Measurements from ENCODE around the gene CIDEA. TPM values are rescaled to one million over a fixed set of nuclear protein-coding genes. Genes with fewer than 3 reads are reported as not detected.

CIDEA gene
- total RNA-seq, 4 donors from 2014 or later, result not detected

GRCh38 chr18:12310762-12311161 lies 56.6 kb downstream of the CIDEA start:
- Histone ChIP-seq H3K4me3 (no peak overlapping the region), H3K36me3 (peaks cover 0 to 12% (median 0%) of the 10 kb centered on the region in 3 donors), H3K27me3 (no peaks in the 10 kb centered on the region), H3K9me3 (peaks cover 0 to 5% (median 0%) of the 10 kb centered on the region in 4 donors), H3K27ac (no peak overlapping the region), H3K4me1 (peaks cover 0 to 26% (median 7%) of the 10 kb centered on the region in 4 donors)
- DNase-seq, result no peak
- no peak for TF ChIP-seq POLR2A (IDR thresholded peaks at IDR 0.05)
- no peak for TF ChIP-seq CTCF (IDR thresholded peaks at IDR 0.05)

GRCh38 chr18:12312976-12313375 lies 58.8 kb downstream of the CIDEA start:
- DNase-seq, result no peak
- Histone ChIP-seq H3K4me3 (no peak overlapping the region), H3K4me1 (peaks cover 0 to 36% (median 7%) of the 10 kb centered on the region in 4 donors), H3K36me3 (peaks cover 0 to 12% (median 0%) of the 10 kb centered on the region in 3 donors), H3K9me3 (peaks cover 0 to 5% (median 0%) of the 10 kb centered on the region in 4 donors), H3K27me3 (no peaks in the 10 kb centered on the region), H3K27ac (no peak overlapping the region)
- no peak for TF ChIP-seq POLR2A (IDR thresholded peaks at IDR 0.05)
- TF ChIP-seq CTCF (IDR thresholded peaks at IDR 0.05), result no peak

- Histone ChIP-seq H3K27me3 (no peaks in the 10 kb centered on the region), H3K4me3 (no peak overlapping the region), H3K27ac (peak overlapping the region in 1 of 4 donors; percentile 70), H3K36me3 (peaks cover 0 to 12% (median 0%) of the 10 kb centered on the region in 3 donors), H3K9me3 (peaks cover 0 to 5% (median 0%) of the 10 kb centered on the region in 4 donors), H3K4me1 (peaks cover 0 to 40% (median 4%) of the 10 kb centered on the region in 4 donors)
- DNase-seq, result no peak
- no peak for TF ChIP-seq POLR2A (IDR thresholded peaks at IDR 0.05)
- no peak for TF ChIP-seq CTCF (IDR thresholded peaks at IDR 0.05)
Measured at GRCh38 chr18:12313530-12314245, 59.5 kb downstream of the CIDEA start.

- peaks cover 0 to 12% (median 0%) of the 10 kb centered on the region in 3 donors for H3K36me3 ChIP-seq
- H3K27me3 ChIP-seq, result no peaks in the 10 kb centered on the region
- no peak for DNase-seq
- TF ChIP-seq POLR2A (IDR thresholded peaks at IDR 0.05) (no peak), CTCF (IDR thresholded peaks at IDR 0.05) (no peak)
- H3K9me3 ChIP-seq, result peaks cover 0 to 5% (median 0%) of the 10 kb centered on the region in 4 donors
- peaks cover 0 to 42% (median under 1%) of the 10 kb centered on the region in 4 donors for H3K4me1 ChIP-seq
- H3K27ac ChIP-seq, result peak overlapping the region in 1 of 4 donors; percentile 70
- H3K4me3 ChIP-seq, result no peak overlapping the region
Measured at GRCh38 chr18:12314591-12315305, 60.6 kb downstream of the CIDEA start.

GRCh38 chr18:12315490-12315889 lies 61.3 kb downstream of the CIDEA start:
- no peak overlapping the region for H3K4me3 ChIP-seq
- H3K36me3 ChIP-seq, result peaks cover 0 to 12% (median 0%) of the 10 kb centered on the region in 3 donors
- peaks cover 0 to 42% (median 0%) of the 10 kb centered on the region in 4 donors for H3K4me1 ChIP-seq
- H3K9me3 ChIP-seq, result peaks cover 0 to 5% (median 0%) of the 10 kb centered on the region in 4 donors
- H3K27me3 ChIP-seq, result no peaks in the 10 kb centered on the region
- no peak for TF ChIP-seq POLR2A (IDR thresholded peaks at IDR 0.05)
- TF ChIP-seq CTCF (IDR thresholded peaks at IDR 0.05), result no peak
- no peak for DNase-seq
- H3K27ac ChIP-seq, result peak overlapping the region in 1 of 4 donors; percentile 70

All from Peyer's patch (tissue), 4 donors.